NOMO-1 (cell line): ENCODE measurements around the gene SIRPA.
"Not testable (repeated sequence)": the region's sequence is repeated elsewhere in the genome, so short reads cannot be mapped to it uniquely, and the experiment has no call there.

Source experiments
- DNase-seq, 2 experiments: peaks; one replicate each; lab custom pipeline; 2025; ENCODE audit not compliant: unreplicated experiment in 2 of 2; lab: John Stamatoyannopoulos, UW

Gene SIRPA

GRCh38 chr20:1904135-1904534 is 8.9 kb downstream of the SIRPA start:
- no peak for DNase-seq

DNA sequence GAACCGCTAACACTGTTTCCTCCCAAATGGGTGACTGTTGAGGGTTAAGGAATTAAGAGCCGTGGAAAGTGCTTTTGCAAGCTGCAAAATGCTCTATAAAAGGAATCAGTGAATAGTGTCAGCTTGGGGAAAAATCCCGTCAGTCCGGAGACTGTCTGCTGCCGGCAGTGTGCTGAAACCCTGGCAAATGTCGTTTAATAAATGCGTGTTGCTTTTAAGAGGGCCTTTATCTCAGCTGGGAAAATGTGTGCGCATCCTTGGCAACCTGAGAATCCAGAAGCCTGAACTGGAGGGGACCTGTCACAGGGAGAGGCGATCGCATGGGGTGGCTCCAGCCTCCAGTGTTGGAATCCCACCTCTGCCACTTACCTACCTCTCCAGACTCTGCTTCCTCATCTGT is 9.8 kb downstream of the SIRPA start:
- no peak for DNase-seq

DNA sequence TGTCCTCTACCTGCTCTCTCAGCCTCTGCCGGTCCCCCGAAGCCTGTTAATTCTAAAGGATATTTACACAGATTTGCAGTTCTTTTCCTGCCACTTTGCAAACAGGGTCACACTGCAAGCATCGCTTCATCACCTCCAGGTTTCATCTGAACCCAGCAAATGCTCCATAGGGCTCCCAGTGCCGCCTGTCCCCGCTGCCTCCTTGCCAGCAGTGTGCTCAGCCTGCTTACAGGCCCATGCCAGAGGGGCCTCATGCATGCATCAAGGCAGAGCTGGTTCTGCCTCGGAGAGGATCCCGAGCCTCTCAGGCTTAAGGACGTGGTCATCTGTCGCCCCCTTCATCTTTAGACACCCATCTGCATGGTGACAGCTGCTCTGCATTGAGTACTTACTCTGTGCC is 10.5 kb downstream of the SIRPA start:
- DNase-seq, result no peak

DNA sequence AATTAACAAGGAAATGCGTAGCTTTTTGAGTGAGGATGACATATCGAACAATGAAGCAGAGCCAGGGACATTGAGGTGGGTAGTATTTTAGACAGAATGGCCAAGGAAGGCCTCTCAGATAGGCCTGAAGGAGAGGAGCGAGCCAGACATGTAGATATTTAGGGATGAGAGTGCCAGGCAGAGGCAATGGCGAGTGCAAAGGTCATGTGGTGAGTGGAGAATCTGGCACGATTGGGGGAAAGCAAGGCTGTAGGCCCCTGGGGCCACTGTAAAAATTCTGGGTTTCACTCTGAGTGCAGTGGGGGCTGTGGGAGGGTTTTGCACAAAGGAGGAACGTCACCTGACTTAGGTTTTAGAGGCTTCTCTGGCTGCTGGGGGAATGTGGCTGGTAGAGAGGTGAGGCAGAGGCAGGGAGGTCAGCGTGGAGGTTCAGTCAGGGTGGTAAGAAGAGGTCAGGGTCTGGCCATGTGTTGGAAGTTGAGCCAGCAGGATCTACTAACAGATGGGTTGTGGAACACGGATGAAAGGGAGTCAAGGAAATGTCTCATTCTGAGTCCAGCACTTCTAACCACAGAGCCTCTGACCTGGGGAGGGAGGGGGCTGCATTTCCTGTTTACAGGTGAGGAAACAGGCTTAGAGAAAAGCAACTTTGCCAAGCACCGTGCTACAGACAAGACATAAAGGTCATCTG is 11.3 kb downstream of the SIRPA start:
- DNase-seq, result no peak

GRCh38 chr20:1907586-1907985 is 12.4 kb downstream of the SIRPA start:
- no peak for DNase-seq

DNA sequence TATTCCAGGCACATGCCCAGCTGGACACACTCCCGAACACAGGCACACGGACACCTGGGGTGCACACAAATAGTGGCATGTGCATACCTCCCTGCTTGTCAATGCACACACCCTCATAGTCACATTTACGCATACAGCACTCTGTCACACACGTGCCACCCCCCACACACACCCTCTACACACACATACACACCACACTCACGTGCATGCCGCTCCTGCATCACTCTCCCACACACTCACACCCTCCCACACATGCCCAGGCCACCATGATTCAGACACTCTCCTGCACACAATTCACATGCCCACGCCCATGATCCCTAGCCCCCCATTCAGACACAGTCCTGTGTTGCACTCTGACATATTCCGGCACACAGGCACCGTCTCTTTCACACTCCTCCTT is 13.0 kb downstream of the SIRPA start:
- DNase-seq, result no peak

DNA sequence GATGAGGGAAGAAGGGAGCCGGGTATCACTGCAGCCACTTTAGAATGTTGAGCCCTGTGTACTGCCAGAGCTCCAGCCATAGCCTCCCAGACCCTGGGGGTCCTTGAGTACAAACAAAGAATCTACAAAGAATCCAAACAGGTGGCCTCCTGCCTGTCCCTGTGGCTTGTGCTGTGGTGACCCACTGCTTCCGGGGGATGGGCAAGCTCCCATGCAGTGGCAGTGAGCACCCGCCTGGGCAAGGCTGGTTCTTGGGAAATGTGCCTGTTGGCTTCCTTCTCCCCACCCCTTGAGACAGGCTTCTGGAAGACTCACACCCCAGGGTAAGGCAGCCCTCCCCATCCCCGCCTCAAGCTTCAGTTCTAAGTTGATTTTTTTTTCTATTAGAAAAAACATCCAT is 13.9 kb downstream of the SIRPA start:
- no peak for DNase-seq

GRCh38 chr20:1911536-1911935 is 16.3 kb downstream of the SIRPA start:
- DNase-seq, result no peak

DNA sequence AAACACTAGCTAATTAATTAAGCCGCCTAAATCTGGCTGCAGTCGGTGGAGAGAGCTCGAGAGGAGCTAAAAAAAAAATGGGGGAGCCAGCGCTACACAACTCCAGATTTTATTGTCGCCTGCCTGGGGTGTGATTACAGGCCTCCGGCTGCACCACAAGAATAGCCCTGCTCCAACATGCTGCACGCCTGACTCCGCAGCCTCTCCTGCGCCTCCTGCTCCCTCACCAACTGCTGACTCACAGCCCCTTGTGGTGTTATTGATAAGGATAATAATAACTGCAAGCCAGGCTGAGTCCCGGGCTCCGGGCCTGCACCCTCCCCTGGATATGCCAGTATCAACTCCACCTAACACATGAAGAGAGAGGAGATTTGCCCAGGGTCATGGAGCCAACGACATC is 16.8 kb downstream of the SIRPA start:
- no peak for DNase-seq

DNA sequence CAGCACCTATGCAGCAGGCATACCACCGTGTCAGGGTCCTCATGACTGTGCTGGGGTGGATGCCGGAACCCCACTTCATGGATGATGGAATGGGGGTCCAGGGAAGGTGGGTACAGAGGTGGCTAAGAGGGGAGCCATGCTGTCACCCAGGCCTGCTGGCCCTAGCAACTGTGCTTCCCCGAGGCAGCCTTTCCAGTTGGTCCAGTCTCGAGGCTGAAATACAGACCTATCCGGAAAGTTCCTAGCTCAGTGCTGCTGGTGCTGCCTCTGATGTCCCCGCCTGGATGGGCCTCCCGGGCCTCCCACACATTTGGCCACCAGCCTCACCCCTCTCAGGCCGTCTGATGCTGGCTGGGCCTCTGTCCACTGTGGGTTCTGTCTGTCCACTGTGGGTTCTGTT is 17.4 kb downstream of the SIRPA start:
- DNase-seq, result no peak

DNA sequence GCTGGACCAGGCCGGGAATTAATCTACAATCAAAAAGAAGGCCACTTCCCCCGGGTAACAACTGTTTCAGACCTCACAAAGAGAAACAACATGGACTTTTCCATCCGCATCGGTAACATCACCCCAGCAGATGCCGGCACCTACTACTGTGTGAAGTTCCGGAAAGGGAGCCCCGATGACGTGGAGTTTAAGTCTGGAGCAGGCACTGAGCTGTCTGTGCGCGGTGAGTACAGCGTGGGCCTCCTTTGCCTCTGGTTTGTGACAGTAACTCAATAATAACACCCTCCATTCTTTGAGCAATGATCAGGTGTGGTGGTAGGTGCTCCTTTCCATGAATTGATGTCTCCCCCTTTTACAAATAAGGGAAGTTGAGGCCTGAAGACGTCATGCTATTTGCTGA is 20.0 kb downstream of the SIRPA start:
- DNase-seq, result not testable (repeated sequence)

DNA sequence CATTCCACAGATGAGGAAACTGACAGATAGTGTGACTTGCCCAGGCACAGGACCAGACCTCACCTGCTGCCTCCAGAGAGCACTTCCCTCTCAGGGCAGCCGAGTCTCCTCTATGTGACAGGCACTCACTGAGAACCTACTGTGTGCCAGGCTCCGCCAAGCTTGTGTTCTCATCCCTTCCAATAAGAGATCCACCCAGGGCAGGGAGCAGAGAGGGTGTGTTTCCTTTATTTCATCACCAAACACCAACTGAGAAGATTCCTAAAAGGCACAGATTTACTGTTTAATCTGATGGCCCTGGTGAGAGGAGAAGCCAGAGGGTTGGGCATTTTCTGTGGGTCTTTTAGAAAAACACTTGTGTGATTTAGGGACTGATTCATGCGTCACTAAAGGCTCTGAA is 20.5 kb downstream of the SIRPA start:
- no peak for DNase-seq

GRCh38 chr20:1917786-1918185 is 22.6 kb downstream of the SIRPA start:
- no peak for DNase-seq

GRCh38 chr20:1918491-1919165 is 23.4 kb downstream of the SIRPA start:
- no peak for DNase-seq

DNA sequence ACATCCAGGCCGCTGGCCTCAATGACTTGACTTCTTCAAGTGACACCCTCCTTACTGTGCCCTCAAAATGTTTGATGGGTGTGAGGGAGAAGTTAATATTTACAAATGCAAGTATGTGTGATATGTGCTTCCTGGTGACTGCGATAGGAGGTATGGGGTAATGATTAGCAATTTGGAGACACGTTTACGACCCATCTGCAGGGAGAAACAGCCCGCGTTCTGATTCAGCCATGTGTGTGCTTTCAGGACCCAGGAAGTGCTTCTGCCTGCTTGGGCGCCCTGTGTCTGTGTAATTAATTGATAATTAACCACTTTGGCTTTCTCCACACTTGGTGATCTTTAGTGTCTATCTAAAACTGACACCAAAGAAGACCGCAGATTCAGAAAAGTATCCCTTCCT is 25.0 kb downstream of the SIRPA start:
- no peak for DNase-seq

- DNase-seq, result no peak
Measured at GRCh38 chr20:1920826-1921225, 25.6 kb downstream of the SIRPA start.

DNA sequence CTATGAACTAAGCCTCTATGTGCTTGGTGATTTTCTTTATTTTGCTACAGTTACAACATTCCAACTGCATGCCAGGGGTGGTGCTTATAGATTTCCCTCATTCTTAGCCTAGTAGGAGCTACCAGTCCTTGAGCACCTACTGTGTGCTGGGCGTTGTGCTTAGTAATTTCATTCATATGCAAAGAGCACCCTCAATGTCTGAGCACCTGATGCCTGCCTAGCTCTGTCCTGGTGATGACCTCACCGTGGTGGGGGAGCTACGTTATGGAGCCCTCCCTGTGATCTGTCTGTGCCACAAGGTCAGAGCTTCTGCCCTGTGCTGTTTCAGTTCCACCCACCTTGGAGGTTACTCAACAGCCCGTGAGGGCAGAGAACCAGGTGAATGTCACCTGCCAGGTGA is 26.8 kb downstream of the SIRPA start:
- not testable (repeated sequence) for DNase-seq

DNA sequence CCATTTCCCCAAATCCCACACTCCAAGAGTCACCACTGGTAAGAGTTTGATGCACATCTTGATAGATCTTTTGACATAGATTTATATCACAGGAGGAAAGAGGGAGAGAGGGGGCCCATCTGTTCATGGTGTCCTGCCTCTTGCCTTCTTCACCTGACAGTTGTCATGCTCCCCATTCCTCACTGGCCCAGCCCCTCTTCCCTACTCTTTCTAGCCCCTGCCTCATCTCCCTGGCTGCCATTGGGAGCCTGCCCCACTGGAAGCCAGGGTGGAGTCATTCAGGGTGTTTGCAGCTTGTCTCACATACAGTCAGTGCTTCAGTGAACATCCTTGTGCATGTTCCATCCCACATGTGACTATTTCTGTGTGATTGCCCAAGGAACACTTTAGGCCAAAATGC is 27.6 kb downstream of the SIRPA start:
- DNase-seq, result no peak

DNA sequence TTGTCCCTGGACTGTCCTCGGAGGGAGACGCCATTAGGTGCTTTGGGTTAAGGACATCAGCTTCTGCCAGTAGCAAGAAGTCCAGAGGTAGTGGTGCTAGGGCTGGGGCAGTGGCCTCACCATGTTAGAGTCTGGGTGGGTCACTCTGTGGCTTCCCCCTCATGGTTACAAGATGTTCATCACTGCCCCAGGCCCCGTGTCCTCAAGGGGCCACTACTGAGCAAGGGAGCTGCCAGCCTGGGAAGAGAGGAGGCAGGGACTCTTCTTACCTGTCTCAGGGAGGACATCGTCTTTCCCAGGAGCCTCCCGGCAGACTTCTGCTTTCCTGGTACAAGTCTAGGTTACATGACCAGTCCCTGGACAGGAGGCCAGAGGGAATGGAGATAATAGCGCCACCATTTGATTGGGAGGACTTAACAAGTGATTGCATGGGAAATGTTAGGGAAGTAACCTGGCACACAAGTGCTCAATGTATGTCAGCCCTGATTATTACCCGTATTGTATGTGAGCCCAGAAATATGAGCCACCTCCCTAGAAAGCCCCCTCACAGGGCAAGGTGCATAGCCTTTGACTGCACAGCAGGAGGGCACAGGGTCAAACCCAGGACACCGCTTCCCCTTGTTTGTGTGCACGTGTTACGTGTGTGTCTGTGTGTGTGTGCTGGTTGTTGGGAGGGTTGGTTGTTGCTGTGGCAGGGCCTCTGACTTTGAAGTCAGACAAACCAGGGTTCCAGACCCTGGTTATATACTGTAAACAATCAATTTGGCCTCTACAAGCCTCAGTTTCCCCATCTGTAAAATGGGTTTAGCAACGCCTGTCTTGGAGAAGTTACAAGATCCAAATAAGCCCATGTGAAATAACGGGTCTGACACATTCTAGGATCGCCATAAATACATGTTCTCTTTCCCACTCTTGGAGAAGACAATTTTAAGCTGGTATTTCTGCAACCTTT is 30.0 kb downstream of the SIRPA start:
- DNase-seq, result no peak

- no peak for DNase-seq
Measured at GRCh38 chr20:1926237-1926636, 31.0 kb downstream of the SIRPA start.

- no peak for DNase-seq
Measured at GRCh38 chr20:1927217-1927616, 32.0 kb downstream of the SIRPA start.

- DNase-seq, result no peak
Measured at GRCh38 chr20:1928154-1928553, 32.9 kb downstream of the SIRPA start.
